CD4-positive, alpha-beta T cell treated with Interleukin-15 for 4 hours (primary cell): ENCODE results near the gene ZNF385D.

Source experiments
- DNase-seq: peaks from one replicate; pipeline ENCODE4 v3.0.0-alpha.2; 2020; ENCODE audit warnings: low spot score

ZNF385D gene

GRCh38 chr3:21750831-21751391, at the start of gene ZNF385D:
Gene ZNF385D (minus strand): TSS chr3:21751210. CDS start chr3:21750916, 294 bp downstream.
- DNase-seq = no peak

DNA sequence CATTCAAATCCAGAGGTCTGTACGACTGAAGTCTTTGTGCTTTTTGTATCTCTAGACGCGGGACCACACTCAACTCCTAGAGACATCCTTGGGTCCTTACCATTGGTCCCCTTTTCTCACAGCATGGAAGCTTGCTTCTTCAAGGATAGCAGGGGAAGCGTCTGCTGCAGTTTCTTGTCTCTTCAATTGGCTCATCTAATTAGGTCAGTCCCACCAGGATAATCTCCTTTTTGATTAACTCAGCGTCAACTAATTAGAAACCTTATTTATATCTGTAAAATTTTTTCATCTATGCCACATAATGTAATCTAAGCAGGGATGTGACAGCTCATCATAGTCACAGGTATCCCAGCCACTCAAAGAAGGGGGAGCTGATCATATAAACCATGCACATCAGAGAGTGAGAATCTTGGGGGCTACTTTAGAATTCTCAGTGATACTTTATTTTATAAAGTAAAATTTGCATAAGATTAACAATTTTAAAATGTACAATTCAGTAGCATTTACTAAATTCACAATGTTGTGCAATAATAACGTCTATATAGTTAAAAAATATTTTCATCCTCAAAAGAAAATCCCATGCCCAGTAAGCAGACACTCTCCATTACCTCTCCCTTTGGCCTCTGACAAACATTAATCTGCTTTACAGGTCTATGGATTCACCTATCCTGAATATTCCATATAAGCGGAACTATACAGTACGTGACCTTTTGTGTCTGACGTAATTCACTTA, 47.5 kb upstream of the ZNF385D start:
- no peak for DNase-seq

GRCh38 chr3:21795921-21796320, 44.9 kb upstream of the ZNF385D start:
- DNase-seq = no peak

- no peak for DNase-seq
These were observed 44.3 kb upstream of the ZNF385D start for GRCh38 chr3:21795152-21795837.

DNA sequence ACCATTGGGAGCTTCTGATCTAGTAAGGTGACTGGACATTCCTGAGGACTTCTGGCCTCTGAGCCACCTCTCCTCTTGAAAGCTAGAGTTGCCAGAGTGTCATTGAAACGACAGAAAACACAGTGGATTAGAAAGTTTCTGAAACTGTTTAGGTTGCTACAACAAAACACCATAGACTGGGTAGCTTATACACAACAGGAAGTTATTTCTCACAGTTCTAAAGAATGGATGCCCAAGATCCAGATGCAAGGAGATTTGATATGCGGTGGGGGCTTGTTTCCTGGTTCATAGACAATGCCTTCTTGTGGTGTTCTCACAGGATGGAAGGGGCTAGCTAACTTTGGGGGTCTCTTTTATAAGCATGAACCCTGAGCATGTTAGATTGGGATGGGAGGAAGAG, 43.3 kb upstream of the ZNF385D start:
- DNase-seq = no peak

GRCh38 chr3:21792176-21792575, 41.2 kb upstream of the ZNF385D start:
- no peak for DNase-seq

GRCh38 chr3:21791356-21791755, 40.3 kb upstream of the ZNF385D start:
- DNase-seq = no peak

DNA sequence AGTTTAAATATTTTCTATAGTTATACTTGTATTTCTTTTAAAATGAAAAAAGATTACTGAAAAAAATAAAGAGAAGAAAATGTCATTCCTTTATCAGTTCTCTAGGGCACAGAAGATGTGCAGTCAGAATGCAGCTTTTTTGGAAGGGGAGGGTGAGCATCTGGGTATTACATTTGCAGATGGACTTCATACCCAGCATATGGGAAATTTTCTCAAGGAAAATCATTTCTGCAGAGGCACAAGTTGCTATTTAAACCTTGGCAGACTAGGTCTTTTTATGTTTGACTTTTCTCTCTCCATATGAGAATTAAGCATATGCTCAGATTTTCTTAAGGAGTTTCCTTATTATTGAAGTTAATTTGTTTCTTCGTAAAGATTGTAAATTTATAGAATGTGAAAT, 39.5 kb upstream of the ZNF385D start:
- no peak for DNase-seq

GRCh38 chr3:21789730-21790129, 38.7 kb upstream of the ZNF385D start:
- no peak for DNase-seq

GRCh38 chr3:21786438-21786797, 35.4 kb upstream of the ZNF385D start:
- DNase-seq = no peak

DNA sequence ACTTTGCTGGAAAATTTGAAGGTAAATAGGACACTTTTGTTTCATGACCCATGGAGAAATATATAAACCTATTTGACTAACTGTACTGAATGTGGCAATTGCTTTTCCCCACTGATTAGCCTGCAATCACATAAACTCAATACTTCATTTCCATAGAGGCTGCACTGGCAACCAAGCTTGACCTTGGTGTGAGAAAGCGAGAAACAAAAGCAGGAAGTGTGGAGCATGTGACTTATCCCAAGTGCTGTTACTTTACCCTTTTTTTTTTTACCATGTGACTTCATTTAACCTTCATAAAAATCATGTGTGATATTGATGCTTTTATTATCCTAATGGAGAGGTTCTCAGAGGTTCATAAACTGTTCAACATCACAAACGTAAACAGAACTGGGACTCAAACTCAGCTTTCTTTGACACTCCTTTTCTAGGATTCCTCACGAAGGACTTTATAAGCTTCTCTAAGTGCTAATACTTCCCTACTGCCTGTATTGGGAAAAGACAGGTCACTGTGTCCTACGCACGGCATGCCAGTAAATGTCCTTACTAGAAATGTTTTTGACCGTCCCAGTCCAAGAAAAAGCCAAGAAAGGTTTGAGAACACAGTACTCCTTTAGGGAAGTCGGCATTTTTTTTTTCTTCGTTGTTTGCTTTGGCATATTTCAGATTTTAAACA, 34.9 kb upstream of the ZNF385D start:
- DNase-seq = no peak

GRCh38 chr3:21783839-21784238, 32.8 kb upstream of the ZNF385D start:
- no peak for DNase-seq

- DNase-seq = no peak
These were observed 30.3 kb upstream of the ZNF385D start for GRCh38 chr3:21781355-21781754.

DNA sequence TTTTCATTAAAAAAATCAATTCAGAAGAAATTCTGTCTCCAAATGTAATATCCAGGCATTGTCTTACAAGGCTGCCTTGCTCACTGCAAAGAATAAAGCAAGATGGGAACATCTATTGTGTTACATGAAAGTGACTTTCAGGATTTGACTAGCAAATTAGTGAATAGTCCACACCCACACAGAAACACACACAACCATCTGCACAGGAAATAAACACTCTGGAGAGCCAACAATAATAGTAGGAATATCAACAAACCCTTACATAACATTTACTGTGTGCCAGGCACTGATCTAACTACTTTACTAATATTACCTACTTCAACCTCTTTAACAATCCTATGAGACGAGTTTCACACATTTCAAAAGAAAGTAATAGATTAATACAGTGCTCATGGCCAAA, 28.9 kb upstream of the ZNF385D start:
- no peak for DNase-seq

- no peak for DNase-seq
These were observed 27.7 kb upstream of the ZNF385D start for GRCh38 chr3:21778715-21779114.

DNA sequence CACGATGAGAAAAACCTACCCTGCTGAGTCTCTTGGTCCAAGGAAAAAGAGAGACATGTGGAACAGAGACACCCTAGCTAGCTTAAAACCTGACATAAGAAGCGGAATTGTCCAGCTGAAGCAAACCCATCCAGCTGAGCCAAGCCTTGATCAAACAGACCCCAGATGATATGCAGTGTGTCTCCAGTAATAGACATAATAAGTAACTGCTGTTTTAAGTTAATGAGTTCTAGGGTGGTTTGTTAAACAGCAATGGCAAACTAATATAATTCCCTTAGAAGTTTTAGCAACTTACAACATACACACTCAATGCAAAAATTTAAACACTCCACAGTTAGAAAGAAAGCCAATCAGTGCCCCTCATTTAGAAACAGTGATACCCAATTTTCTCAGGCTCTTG, 26.8 kb upstream of the ZNF385D start:
- DNase-seq = no peak

GRCh38 chr3:21766002-21766401, 15.0 kb upstream of the ZNF385D start:
- no peak for DNase-seq

DNA sequence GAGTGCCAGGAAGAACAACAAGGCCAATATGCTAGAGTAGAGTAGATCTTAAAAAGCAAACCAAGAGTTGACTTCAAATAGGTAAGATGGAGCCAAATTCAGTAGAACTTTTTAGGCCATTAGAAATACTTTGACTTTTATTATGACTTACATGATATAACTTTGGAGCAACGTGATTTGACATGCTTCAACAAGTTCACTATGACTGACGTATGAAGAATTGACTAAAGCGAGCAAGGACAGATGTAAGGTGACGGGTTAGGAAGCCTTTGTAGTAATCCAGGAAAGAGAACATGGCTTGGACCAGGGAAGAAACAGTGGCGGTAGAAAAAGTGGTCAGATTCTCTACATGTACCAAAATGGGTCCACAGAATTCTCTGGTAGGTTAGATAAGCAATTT, 4.9 kb upstream of the ZNF385D start:
- DNase-seq = no peak

- no peak for DNase-seq
These were observed 3.8 kb upstream of the ZNF385D start for GRCh38 chr3:21754839-21755238.

- no peak for DNase-seq
These were observed 1.8 kb upstream of the ZNF385D start for GRCh38 chr3:21752749-21753347.

DNA sequence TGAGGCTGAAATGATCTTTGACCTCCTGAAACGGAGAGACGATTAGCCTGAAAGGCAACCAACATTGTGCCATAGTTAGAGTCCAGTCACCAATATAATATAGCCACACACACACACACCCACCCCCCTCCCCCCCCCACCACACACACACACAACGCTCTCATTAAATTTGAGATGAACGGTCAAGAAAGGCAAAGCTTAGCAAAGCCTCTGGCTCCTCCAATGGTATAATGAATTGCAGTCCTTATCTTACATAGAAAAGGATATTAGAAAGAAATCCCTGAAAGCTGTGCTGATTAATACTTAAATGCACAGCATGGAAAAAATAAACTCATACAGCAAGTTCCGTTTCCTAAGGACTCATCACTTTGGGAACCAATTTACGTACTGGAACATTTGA, 876 bp upstream of the ZNF385D start:
- no peak for DNase-seq

- DNase-seq = no peak
These were observed 822 bp downstream of the ZNF385D start for GRCh38 chr3:21750080-21750696.
